Stimulated activated CD4-positive, alpha-beta T cell treated with anti-CD3 and anti-CD28 coated beads, TNF-alpha, amount 100 ng/mL, for 24 hours (primary cell): ENCODE measurements around the gene ARHGAP22.

Experiments
- DNase-seq, 3 experiments: peaks; one replicate each; pipeline ENCODE4 v3.0.0-alpha.2; 2020; ENCODE audit warnings: low read depth in 3 of 3

Gene ARHGAP22

DNA sequence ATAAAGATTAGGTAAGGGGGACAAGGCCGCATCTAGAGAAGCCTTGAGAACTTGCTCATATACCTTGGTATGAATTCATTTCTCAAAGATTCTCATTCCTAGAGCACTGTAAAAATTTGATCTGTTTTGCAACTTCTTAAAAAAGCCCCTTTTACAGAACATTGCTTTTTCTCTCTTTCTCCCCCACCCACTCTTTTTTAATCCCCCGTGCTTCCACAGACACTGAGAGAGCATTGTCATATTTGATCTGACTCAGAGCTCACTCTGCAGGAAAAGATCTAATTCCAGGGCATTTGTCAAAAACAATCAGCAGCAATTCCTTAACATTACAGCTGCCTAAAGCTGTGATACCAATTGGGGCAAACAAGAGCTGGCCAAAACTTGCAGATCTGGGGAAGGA is 92.0 kb downstream of the ARHGAP22 start:
- DNase-seq = no peak

DNA sequence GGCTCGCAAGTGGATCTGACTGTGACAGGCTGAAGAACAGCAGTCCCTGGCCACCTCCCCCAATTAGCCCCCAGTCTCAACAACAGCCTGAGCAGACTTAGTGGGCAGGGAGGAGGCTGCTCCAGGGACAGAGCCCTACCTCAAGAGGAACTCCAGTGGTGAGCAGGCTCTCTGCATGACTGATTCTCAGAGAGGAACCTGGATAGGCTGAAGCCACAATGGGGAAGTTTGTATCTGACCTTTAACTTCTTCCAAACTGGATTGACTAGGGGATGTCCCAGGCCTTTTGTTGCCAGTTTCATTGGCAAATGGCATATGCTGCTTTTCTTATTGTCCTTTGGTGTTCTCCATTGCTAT is 93.0 kb downstream of the ARHGAP22 start:
- no peak for DNase-seq

DNA sequence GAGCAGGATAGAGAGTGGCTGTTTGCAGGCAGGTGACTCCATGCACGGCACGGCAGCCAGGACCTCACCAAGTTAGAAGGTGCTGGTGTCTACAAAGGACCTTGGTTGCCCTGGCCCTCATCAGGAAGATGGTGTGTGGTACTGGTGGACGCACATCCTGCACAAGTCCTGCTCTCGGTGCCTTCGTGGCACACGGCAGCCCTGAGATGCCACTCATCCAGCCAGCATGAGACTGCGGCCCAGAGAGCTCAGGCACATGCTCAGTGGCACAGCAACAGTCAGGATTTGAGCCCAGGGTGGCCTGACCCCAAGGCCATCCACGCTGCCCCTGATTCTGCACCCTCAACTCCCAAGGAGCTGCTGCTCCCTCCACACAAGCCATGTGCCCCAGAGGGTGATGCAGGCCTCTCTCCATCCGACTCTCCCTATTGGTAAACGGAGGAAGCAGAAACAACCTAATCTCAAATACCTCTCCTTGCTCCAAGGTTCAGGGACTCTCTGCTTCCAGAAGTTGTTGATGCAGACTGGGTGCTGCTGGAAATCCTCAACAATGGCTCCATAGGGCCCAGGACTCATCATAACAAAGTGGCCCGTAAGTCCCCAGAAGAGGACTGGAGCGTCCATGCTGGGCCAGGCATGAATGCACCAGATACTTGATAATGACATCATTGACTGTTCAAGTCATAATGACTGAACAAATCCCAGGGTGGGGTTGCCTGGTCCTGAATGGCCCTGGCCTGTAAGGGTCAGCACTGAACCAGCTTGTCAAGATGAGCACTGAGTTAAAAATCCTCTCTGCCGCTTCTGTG is 93.6 kb downstream of the ARHGAP22 start:
- no peak for DNase-seq

DNA sequence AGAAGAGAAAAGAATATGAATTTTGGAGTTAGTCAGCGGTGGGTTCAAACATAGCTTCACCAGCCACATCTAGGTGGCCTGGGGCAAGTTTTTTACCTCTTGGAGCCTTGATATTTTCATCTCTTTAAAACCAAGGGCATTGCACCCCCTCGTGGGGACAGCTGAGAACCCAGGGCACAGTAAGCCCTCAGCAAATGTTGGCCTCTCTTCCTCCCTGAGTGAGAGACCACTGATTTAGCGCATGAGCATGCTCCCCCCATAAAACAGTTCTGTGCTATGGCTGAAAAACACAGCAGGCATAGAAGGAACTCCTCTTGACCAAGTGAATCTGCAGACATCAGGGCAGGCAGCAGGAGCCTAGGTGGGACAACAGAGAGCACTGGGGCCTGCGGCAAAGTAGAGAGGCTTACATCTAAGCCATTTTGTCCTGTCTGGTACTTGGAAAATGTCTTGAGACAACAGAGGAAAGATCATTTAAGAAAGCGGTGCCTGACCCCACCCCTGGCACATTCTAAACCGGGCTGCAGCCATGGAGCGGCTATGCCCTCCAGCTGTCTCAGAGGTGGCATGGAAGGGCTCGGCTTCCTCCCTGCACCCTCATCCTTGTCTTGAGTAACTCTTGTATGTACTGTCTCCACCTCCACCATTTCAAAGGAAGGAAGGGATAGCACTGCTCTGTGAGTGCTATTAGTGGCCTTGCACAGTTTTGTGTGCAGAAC is 94.7 kb downstream of the ARHGAP22 start:
- no peak for DNase-seq

DNA sequence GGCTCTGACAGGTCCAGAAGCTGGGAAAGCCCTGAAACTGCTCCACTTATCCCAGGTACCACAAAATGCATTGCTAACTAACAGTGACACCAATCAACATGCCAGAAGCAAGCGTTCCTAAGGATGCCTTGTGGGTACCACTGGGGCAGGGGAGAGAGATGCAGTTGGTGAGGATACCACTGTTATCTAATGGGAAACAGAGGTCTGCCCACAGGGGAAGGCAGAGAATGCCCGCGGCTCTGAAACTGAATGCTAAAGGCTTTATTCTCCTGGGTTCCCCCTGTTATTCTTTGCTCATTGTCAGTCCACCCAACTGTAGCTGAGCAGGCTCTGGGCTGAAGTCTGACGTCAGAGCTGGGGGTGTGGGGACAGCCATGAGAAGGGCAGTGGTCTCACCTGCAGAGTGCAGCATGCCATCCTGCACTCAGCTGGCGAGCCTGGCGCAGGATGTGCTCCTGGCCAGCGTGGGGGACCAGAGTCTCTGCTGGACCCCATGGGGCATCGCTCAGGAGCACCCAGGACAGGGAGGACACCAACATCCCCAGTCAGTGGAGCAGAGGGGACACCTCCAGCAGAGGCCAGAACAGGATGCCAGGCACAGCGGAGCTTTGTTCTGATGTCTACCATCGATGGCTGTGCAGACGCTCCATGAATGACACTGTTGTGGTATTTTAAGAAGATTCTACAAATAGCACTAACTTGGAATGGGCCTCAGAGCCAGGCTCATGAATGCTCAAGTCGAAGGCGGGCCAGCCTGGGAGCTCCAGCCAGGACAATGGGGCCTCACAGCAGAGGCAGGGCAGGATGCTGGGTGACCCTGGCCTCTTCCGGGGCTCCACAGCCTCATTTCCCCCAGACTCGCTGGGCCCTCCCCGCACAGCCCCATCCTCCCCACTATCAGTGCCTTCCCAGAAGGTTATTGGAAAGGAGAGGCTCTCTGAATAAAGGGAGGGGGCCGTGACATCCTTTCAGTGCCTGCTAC is 95.8 kb downstream of the ARHGAP22 start:
- DNase-seq = no peak

DNA sequence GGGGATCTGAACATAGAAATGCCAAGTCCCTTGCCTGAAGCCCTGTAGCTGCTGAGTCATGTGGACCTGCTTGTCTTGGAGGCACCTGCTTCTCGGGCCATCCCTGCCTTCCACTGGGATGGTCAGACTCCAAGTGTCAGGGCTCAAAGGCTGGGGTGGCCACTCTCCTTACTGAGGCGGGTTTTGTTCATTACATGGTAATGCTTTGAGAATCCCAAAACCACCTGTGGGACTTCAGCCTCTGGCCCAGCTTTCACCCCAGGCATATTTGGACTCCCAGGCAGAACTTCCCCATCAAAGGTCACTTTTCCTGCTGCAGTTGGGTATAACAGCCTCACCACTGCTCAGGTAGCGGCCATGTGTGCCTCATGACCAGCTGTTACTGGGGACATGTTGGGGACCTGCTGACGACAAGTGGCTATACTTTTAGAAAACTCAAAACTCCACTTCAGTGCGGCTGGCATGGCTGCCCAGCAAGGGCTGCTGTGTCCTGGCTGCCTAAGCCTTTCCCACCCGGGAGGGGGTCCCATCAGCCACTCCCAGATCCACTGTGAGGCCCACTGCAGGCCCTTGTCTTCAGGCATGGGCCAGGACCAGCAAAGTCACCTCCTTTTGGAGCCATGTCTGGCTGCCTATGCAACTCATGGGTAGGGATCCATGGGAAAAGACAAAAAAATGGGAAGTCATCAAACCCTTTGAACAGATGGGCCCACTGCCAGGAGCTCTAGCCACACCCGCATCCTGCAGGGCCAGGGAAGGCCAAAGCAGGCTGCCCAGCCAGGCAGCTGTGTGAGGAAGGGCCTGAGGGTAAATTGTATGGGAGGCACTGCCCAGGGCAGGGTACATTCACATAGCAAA is 96.7 kb downstream of the ARHGAP22 start:
- no peak for DNase-seq

DNA sequence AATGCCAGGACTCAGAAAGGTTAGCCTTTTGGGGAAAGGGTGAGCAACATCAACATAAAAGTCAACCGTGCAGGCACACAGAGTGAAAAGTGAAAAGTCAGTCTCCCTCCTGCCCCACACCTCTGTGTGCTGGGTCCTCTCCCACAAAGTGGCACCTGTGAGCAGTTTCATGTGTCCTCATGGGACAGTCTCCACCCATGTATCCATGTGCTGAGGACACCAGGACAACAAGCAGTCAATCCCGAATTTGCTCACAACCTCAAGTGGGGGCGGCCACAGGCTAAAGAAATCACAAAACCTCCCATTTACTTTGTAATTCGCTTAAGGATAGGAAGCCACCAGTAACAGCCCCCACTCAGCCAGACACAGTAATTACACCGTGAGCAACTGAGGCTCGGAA is 97.4 kb downstream of the ARHGAP22 start:
- DNase-seq = no peak

DNA sequence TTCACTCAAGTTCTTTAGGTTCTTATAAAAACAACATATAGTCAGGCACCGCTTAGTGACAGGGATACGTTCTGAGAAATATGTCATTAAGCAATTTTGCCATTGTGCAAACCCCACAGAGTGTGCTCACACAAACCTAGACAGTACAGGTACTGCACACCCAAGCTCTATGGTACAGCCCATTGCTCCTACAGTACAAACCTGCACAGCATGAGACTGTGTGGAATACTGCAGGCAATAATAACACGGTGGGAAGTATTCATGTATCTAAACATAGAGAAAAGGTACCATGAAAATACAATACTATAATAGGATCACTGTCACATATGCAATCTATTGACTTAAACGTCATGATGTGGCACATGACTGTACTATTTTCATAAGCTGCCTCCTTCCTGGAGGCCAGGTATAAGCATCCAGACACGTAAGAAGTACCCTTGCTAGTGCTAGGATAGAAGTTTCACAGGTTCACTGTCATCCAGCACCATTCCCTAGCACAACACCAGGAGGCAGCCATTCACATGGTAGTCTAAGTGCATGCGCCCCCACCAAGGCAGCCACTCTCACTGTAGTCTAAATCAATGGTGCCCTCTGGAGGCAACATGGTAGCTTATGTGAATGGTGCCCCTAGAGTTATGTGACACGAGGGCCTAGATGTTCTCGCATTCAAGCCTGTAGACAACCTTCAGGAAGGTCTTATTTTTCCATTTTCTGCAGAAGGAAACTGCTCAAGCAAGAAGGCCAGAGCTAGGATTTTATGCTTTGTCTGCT is 98.5 kb downstream of the ARHGAP22 start:
- no peak for DNase-seq

DNA sequence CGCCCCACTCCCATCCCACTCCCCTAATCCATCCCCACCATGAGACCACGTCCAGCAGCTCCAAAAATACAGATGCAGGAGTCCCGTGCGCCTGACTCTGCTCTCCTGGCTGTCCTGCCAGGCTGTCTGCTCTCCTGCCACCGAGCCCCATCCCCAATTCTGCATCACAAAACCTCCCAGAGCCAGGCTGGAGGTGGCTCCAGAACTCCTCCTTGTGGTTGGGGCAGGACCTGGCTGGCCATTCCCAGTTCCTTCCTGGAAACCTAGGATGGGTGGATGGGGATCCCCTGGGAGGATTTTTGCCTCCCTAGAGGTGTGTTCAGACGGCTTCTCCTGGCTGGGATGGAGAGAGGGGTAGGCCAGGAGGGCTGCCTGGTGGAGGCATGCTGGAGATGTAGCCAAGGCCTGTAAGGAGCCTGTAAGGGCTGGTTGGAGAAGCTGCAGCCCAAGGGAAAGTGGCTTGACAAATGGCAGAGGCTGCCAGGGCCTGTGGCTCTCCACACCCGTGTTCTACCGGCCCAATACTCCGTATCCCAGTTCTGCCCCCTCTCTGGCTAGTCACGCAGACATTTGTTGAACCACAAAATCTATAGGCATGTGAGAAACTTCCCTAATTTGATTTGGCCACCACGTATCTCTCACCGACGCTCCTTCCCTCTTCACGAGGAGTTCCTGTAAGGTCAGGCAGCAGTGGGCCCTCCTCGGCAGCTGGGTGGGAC is 99.3 kb downstream of the ARHGAP22 start:
- DNase-seq = no peak

DNA sequence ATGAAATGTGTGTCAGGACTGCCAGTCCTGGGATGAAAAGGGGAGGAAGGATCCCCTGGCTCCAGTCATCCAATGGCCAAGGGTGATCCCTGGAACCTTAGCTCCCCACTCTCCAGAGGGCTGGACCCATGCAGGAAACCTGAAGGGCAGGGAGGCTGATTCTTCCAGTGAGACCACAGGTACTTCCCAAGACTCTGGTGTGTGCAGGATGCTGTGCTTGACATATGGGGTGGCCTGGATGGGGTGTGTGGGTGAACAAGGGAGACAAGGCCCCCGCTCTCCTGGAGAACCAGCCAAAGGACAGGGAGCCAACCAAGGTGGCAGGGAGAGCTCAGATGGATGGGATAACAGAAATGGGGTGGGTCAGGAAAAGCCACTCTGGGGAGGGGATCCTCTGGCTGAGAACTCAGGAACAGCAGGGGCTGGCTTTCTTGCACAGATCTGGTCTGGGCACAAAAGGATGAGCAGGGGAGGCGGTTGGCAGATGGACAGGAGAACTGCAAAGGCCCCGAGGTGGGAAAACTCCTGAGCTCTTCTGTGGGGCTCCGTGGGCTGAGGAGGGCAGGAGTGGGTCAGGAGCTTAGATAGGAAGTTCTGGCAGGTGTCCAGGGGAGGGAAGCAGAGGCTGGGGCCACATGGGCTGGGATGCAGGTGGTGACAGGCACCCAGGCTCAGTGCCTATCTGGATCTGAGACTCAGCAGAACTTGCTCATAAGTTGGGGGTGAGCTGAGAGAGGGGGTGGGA is 100.6 kb downstream of the ARHGAP22 start:
- no peak for DNase-seq

DNA sequence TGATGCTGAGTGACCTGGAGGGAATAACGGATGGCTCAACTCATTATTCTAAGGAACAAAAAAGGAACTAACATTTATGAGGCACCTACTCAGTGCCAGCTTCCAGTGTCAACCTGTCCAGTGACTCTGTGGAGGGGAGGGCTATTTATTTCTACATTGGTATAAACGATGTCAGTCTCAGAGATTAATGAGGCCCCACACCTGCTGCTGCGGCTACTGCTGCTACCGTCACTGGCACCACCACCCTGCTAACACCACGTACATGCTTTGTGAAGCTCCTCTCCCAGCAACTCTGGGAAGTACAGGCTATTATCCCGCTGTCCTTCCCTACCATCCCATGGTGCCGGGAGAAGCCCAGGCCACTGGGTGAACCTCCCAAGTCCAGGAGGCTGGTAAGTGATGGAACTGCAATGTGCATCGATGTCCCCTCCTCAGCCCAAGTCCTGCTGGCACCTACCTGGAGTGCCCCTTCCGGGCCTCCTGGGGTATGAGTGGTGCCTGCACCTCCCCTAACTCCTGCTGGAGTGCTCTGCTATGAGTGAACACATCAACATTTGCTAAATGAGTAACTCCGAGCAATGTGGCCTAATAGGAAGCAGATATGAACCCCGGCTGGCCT is 101.5 kb downstream of the ARHGAP22 start:
- no peak for DNase-seq

DNA sequence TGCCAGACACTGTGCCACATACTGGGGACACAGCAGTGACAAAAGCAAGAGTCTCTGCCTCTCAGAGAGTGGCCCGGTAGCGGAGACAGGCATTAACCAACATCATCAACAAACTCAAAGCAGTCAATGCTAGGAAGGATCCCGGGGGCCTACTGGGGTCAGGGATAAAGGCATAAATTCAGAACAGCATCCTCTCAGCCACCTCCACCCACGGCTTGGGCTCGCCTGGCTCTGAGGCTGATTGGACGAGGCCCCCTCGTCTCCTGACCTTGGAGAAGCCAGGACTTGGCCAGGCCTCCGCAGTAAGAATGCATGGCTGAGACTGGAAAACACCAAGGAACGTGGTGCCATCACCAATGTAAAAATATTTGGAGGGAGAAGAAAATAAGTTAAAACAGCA is 102.1 kb downstream of the ARHGAP22 start:
- no peak for DNase-seq

DNA sequence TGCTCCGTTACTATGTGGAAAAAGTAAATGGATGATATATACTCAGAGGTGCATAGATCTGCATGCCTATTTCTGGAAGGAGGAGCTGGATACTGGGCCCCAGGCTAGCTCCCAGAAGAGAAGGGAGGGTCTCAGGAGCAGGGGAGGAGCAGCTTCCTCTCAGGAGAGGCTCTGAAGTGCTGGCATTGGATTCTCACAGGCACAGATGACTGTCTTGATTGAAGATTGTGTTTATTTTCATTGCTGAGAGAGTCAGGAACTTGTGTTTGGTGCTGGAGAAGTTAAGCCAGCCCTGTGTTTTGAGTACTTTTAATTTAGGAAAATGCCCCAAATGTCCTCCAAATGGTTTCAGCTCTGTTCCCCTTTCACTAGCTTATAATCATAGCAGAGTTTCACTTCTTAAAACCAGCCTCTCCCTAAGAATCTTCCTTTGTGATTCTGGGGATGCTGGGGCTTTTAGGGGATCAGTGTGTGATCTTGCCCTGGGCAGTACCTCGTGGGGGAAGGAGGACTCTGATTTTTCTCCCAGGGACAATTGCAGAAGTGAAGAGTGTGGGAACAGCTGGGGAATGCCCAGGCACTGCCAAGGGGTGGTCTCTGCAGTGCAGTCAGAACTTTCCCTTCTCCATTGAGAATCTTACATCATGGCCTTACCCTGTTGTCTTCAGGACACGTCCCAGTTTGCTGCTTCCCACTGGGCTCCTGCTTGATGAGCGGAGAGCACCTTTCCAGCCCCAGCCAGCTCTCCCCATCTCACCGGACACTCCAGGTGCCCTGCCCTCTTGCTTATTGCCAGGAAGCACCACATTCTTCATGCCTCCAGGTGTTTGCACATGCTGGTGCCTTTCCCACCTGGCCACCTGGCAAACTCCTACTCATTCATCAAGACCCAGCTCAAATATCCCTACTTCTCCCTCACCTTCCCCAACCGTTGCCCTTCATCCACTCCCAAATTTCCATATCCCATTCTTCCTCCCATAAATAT is 102.8 kb downstream of the ARHGAP22 start:
- DNase-seq = no peak

DNA sequence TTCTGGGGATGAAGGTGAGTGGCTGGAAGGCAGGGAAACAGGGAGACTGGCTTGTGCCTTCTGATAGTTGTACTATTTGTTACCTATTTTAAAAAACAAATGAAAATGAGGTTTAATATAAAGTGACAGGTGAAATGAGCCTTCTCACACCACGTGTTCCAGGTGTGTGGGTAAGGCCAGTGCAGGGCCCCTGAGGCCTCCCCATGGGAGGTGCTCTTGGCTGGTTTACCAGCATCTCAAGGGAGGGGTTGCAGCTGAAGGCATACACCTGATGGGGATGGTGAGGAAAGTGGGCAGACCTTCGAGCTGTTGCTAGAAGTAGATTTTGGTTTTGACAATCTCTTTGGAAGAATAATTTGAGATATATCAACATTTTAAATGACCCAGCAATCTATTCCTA is 103.6 kb downstream of the ARHGAP22 start:
- DNase-seq = no peak

DNA sequence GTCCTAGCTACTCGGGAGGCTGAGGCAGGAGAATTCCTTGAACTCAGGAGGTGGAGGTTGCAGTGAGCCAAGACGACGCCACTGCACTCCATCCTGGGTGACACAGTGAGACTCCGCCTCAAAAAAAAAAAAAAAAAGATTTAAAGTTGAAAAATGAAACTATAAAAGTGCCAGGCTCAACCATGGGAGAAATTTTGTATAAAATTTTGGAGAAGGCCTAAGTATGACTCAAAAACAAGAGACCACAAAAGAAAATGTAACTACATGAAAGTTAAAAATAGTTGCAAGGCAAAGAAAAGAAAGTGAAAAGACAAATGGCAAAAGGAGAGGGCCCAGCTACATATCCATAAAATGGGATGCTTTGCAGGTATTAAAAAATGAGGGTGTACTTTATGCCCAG is 104.1 kb downstream of the ARHGAP22 start:
- no peak for DNase-seq

DNA sequence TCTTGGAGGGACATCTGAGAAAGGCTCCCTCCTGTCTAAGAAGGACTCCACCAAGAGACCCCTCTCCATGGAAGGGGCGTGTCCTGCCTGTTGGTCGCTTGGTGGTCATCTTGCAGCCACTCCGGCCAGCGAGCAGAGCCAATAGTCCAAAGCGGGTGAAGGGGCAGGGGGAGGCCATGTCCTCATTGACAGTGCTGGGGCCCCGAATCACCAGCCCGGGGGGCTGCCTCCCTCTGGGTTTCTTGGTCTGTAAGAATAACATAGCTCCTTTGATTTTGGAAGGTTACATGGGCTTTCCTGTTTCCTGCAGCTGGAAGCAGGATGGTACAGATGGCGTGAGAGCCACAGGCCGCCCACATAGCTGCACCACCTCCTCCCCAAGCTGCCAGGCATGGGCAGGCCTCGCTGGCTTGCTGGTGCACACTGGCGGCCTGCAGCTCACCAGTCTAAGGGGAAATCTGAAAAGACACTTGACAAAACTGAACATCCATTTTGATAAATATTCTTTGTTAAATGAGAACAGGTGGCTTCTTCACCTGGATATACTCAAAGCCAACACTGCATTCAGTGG is 105.8 kb downstream of the ARHGAP22 start:
- no peak for DNase-seq
